ENCODE data around the gene GPATCH2.
"Not testable (repeated sequence)": the region's sequence is repeated elsewhere in the genome, so short reads cannot be mapped to it uniquely, and the experiment has no call there.

GPATCH2 gene

GRCh38 chr1:217403026-217403720 is 227.7 kb downstream of the GPATCH2 start:
- in situ Hi-C loops (cut with MboI; ENCODE audit: low pct_unique_long_range_greater_than_20kb, low sequenced_read_pairs): no loop called here
- no peak for DNase-seq

- in situ Hi-C loops (cut with MboI; ENCODE audit: low pct_unique_long_range_greater_than_20kb, low sequenced_read_pairs): no loop called here
- DNase-seq: no peak
Observed at GRCh38 chr1:217402301-217402700, 228.6 kb downstream of the GPATCH2 start.

GRCh38 chr1:217393896-217394295 is 237.0 kb downstream of the GPATCH2 start:
- in situ Hi-C loops (cut with MboI; ENCODE audit: low pct_unique_long_range_greater_than_20kb, low sequenced_read_pairs): no loop called here
- DNase-seq: no peak

GRCh38 chr1:217392441-217392840 is 238.4 kb downstream of the GPATCH2 start:
- no peak for DNase-seq
- in situ Hi-C loops (cut with MboI; ENCODE audit: low pct_unique_long_range_greater_than_20kb, low sequenced_read_pairs): no loop called here

GRCh38 chr1:217389895-217390294 is 241.0 kb downstream of the GPATCH2 start:
- DNase-seq: no peak
- in situ Hi-C loops (cut with MboI; ENCODE audit: low pct_unique_long_range_greater_than_20kb, low sequenced_read_pairs): no loop called here

GRCh38 chr1:217388522-217389065 is 242.3 kb downstream of the GPATCH2 start:
- in situ Hi-C loops (cut with MboI; ENCODE audit: low pct_unique_long_range_greater_than_20kb, low sequenced_read_pairs): no loop called here
- no peak for DNase-seq

GRCh38 chr1:217381773-217382172 is 249.1 kb downstream of the GPATCH2 start:
- in situ Hi-C loops (cut with MboI; ENCODE audit: low pct_unique_long_range_greater_than_20kb, low sequenced_read_pairs); DNase-seq: not testable (repeated sequence)

- DNase-seq; in situ Hi-C loops (cut with MboI; ENCODE audit: low pct_unique_long_range_greater_than_20kb, low sequenced_read_pairs): not testable (repeated sequence)
Observed at GRCh38 chr1:217379804-217380203, 251.1 kb downstream of the GPATCH2 start.

- in situ Hi-C loops (cut with MboI; ENCODE audit: low pct_unique_long_range_greater_than_20kb, low sequenced_read_pairs): no loop called here
Observed at GRCh38 chr1:217379336-217379735, 251.6 kb downstream of the GPATCH2 start.

More at GRCh38 chr1:217379336-217379735, 251.6 kb downstream of the GPATCH2 start:
- DNase-seq: no peak
